Measurements from ENCODE around the gene GINS2. TPM values are rescaled to one million over a fixed set of nuclear protein-coding genes. Genes with fewer than 3 reads are reported as not detected.

GINS2 gene
- total and polyA plus RNA-seq, 2 experiments from 2014 or later, result 40.5 to 44.4 TPM

GRCh38 chr16:85686912-85687591 lies 1.7 kb downstream of the GINS2 start:
- Mint-ChIP-seq H3K9me3 (no peaks in the 10 kb centered on the region), H3K27ac (0 out of 2 replicates have a peak overlapping the region, but pooled peaks have one; percentile 70), H3K36me3 (ENCODE audit: low read depth) (peaks cover 26% of the 10 kb centered on the region), H3K4me3 (peak overlapping the region; percentile 85), H3K4me1 (peaks cover 26% of the 10 kb centered on the region), H3K27me3 (ENCODE audit: insufficient read depth, low read depth, poor library complexity) (peaks cover 17% of the 10 kb centered on the region)
- no peak overlapping the region for H3K27ac ChIP-seq (ENCODE audit: low read depth)
- H3K4me3 ChIP-seq, result peak overlapping the region; percentile 78; the same call in 1 of the 2 replicates
- TF ChIP-seq, protein P1, sequence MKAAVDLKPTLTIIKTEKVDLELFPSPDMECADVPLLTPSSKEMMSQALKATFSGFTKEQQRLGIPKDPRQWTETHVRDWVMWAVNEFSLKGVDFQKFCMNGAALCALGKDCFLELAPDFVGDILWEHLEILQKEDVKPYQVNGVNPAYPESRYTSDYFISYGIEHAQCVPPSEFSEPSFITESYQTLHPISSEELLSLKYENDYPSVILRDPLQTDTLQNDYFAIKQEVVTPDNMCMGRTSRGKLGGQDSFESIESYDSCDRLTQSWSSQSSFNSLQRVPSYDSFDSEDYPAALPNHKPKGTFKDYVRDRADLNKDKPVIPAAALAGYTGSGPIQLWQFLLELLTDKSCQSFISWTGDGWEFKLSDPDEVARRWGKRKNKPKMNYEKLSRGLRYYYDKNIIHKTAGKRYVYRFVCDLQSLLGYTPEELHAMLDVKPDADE (IDR thresholded peaks at IDR 0.05), result no peak
- TF ChIP-seq, protein P2, sequence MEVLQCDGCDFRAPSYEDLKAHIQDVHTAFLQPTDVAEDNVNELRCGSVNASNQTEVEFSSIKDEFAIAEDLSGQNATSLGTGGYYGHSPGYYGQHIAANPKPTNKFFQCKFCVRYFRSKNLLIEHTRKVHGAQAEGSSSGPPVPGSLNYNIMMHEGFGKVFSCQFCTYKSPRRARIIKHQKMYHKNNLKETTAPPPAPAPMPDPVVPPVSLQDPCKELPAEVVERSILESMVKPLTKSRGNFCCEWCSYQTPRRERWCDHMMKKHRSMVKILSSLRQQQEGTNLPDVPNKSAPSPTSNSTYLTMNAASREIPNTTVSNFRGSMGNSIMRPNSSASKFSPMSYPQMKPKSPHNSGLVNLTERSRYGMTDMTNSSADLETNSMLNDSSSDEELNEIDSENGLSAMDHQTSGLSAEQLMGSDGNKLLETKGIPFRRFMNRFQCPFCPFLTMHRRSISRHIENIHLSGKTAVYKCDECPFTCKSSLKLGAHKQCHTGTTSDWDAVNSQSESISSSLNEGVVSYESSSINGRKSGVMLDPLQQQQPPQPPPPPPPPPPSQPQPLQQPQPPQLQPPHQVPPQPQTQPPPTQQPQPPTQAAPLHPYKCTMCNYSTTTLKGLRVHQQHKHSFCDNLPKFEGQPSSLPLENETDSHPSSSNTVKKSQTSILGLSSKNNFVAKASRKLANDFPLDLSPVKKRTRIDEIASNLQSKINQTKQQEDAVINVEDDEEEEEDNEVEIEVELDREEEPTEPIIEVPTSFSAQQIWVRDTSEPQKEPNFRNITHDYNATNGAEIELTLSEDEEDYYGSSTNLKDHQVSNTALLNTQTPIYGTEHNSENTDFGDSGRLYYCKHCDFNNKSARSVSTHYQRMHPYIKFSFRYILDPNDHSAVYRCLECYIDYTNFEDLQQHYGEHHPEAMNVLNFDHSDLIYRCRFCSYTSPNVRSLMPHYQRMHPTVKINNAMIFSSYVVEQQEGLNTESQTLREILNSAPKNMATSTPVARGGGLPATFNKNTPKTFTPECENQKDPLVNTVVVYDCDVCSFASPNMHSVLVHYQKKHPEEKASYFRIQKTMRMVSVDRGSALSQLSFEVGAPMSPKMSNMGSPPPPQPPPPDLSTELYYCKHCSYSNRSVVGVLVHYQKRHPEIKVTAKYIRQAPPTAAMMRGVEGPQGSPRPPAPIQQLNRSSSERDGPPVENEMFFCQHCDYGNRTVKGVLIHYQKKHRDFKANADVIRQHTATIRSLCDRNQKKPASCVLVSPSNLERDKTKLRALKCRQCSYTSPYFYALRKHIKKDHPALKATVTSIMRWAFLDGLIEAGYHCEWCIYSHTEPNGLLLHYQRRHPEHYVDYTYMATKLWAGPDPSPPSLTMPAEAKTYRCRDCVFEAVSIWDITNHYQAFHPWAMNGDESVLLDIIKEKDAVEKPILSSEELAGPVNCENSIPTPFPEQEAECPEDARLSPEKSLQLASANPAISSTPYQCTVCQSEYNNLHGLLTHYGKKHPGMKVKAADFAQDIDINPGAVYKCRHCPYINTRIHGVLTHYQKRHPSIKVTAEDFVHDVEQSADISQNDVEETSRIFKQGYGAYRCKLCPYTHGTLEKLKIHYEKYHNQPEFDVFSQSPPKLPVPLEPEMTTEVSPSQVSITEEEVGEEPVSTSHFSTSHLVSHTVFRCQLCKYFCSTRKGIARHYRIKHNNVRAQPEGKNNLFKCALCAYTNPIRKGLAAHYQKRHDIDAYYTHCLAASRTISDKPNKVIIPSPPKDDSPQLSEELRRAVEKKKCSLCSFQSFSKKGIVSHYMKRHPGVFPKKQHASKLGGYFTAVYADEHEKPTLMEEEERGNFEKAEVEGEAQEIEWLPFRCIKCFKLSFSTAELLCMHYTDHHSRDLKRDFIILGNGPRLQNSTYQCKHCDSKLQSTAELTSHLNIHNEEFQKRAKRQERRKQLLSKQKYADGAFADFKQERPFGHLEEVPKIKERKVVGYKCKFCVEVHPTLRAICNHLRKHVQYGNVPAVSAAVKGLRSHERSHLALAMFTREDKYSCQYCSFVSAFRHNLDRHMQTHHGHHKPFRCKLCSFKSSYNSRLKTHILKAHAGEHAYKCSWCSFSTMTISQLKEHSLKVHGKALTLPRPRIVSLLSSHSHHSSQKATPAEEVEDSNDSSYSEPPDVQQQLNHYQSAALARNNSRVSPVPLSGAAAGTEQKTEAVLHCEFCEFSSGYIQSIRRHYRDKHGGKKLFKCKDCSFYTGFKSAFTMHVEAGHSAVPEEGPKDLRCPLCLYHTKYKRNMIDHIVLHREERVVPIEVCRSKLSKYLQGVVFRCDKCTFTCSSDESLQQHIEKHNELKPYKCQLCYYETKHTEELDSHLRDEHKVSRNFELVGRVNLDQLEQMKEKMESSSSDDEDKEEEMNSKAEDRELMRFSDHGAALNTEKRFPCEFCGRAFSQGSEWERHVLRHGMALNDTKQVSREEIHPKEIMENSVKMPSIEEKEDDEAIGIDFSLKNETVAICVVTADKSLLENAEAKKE (CRISPR knock-in tag; IDR thresholded peaks at IDR 0.05), result no peak
- H3K4me1 ChIP-seq (ENCODE audit: insufficient read depth), result peaks cover 13% of the 10 kb centered on the region; the same call in 1 of the 2 replicates
- H3K4me2 ChIP-seq, result peak overlapping the region; percentile 88
- no peaks in the 10 kb centered on the region for H3K36me3 ChIP-seq (ENCODE audit: insufficient read depth)
- H3K79me2 ChIP-seq (replicated peaks; ENCODE audit: insufficient read depth), result peaks cover 48% of the 10 kb centered on the region
- no peak overlapping the region for H2AFZ ChIP-seq
- no peaks in the 10 kb centered on the region for H3K27me3 ChIP-seq (ENCODE audit: insufficient read depth)
- no peaks in the 10 kb centered on the region for H3K9me2 ChIP-seq (ENCODE audit: insufficient read depth)
- ATAC-seq (no peak), DNase-seq (ENCODE audit: low spot score) (no peak)
- H3F3A ChIP-seq (replicated peaks; ENCODE audit: low read depth), result peaks cover 9% of the 10 kb centered on the region; the same call in 1 of the 2 replicates
- peaks cover 19% of the 10 kb centered on the region for H4K20me1 ChIP-seq (replicated peaks; ENCODE audit: insufficient read depth)

DNA sequence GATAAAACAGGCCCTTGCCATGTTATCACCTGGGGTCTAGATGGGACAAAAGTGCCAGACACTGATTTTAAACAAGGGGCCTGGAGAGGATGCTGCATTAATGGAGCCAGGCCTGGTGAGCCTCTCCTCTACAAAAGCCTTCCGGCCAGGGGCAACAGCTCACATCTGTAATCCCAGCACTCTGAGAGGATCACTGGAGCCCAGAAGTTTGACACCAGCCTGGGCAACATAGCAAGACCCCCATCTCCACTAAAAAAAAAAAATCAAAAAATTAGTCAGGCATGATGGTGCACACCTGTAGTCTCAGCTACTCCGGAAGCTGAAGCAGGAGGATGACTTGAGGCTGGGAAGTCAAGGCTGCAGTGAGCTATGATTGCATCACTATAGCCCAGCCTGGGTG lies 3.5 kb downstream of the GINS2 start:
- Histone ChIP-seq H3K9me2 (ENCODE audit: insufficient read depth) (no peaks in the 10 kb centered on the region), H3K27ac (ENCODE audit: low read depth) (no peak overlapping the region), H3K4me3 (no peak overlapping the region), H3K4me1 (ENCODE audit: insufficient read depth) (peaks cover 11% of the 10 kb centered on the region; the same call in 1 of the 2 replicates), H3K4me2 (no peak overlapping the region), H4K20me1 (replicated peaks; ENCODE audit: insufficient read depth) (peaks cover 23% of the 10 kb centered on the region), H3K79me2 (replicated peaks; ENCODE audit: insufficient read depth) (peaks cover 48% of the 10 kb centered on the region), H3K27me3 (ENCODE audit: insufficient read depth) (no peaks in the 10 kb centered on the region), H2AFZ (no peak overlapping the region), H3F3A (replicated peaks; ENCODE audit: low read depth) (peaks cover 9% of the 10 kb centered on the region; the same call in 1 of the 2 replicates), H3K36me3 (ENCODE audit: insufficient read depth) (peaks cover 12% of the 10 kb centered on the region)
- ATAC-seq (no peak), DNase-seq (ENCODE audit: low spot score) (no peak)
- H3K36me3 Mint-ChIP-seq (ENCODE audit: low read depth), result peaks cover 38% of the 10 kb centered on the region
- H3K4me1 Mint-ChIP-seq, result peaks cover 26% of the 10 kb centered on the region
- no peak overlapping the region for H3K27ac Mint-ChIP-seq
- H3K4me3 Mint-ChIP-seq, result no peak overlapping the region
- no peaks in the 10 kb centered on the region for H3K9me3 Mint-ChIP-seq
- H3K27me3 Mint-ChIP-seq (ENCODE audit: insufficient read depth, low read depth, poor library complexity), result peaks cover 15% of the 10 kb centered on the region
- no peak for TF ChIP-seq CREB1 (CRISPR knock-in tag; IDR thresholded peaks at IDR 0.05; ENCODE audit: low read depth)
- TF ChIP-seq, protein P3, sequence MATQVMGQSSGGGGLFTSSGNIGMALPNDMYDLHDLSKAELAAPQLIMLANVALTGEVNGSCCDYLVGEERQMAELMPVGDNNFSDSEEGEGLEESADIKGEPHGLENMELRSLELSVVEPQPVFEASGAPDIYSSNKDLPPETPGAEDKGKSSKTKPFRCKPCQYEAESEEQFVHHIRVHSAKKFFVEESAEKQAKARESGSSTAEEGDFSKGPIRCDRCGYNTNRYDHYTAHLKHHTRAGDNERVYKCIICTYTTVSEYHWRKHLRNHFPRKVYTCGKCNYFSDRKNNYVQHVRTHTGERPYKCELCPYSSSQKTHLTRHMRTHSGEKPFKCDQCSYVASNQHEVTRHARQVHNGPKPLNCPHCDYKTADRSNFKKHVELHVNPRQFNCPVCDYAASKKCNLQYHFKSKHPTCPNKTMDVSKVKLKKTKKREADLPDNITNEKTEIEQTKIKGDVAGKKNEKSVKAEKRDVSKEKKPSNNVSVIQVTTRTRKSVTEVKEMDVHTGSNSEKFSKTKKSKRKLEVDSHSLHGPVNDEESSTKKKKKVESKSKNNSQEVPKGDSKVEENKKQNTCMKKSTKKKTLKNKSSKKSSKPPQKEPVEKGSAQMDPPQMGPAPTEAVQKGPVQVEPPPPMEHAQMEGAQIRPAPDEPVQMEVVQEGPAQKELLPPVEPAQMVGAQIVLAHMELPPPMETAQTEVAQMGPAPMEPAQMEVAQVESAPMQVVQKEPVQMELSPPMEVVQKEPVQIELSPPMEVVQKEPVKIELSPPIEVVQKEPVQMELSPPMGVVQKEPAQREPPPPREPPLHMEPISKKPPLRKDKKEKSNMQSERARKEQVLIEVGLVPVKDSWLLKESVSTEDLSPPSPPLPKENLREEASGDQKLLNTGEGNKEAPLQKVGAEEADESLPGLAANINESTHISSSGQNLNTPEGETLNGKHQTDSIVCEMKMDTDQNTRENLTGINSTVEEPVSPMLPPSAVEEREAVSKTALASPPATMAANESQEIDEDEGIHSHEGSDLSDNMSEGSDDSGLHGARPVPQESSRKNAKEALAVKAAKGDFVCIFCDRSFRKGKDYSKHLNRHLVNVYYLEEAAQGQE (IDR thresholded peaks at IDR 0.05; ENCODE audit: unreplicated experiment), result no peak
